GM21528 (cell line): ENCODE measurements around the gene ZNF564.
"Not testable (repeated sequence)": the region's sequence is repeated elsewhere in the genome, so short reads cannot be mapped to it uniquely, and the experiment has no call there.

ENCODE experiments used
- ATAC-seq: cut with Tn5 transposase; IDR thresholded peaks from one replicate; pipeline ENCODE4 v1.9.1; 2021; ENCODE audit warnings: mild to moderate bottlenecking, moderate library complexity; ENCODE audit not compliant: unreplicated experiment, low FRiP score

The ZNF564 gene

DNA sequence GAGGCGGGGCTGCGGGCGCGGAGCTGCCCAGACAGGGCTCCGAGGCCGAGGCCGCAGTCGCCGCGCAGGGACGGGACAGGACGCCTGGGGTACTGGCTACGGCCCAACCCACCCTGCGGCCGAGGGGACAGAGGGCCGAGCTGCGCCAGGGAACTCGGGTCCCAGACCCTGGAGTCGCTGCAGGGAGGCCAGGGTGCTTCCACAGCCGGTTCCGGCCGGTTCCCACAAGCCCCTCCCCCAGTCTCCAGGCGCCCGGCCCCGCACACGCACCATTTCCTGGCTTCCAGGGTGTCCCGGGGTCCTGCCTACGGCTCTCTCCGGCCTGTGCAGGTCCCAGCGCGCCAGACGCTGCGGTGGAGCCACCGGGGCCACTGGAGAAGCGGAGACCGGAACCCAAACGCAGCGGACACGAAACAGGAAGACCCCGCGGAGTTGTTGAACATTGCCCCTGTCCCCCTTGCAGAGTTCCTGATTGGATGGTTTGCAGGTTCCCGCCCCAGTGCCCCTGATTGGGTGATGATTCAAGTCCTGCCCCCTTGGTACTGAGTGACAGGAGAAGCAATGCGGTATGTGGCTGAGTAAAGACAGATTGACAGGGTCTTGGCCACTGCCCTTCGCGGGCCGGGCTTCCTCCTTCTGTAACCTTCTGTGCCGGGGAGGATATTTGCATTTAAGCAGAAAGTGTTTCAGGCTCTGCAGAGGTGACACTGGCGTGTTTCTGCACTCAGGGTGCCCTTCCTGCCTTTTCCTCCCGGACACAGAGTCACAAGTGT, at the start of gene ZNF564:
TSS of gene ZNF564 (minus strand) at position 423 of the 773 bp plus-strand sequence. CDS start at position 273, 150 bp downstream.
- ATAC-seq, result peak; percentile 96

GRCh38 chr19:12597594-12597993, 46.3 kb upstream of the ZNF564 start:
- no peak for ATAC-seq

- no peak for ATAC-seq
These were observed 45.8 kb upstream of the ZNF564 start for GRCh38 chr19:12596927-12597548.

- ATAC-seq, result no peak
These were observed 45.2 kb upstream of the ZNF564 start for GRCh38 chr19:12596485-12596884.

DNA sequence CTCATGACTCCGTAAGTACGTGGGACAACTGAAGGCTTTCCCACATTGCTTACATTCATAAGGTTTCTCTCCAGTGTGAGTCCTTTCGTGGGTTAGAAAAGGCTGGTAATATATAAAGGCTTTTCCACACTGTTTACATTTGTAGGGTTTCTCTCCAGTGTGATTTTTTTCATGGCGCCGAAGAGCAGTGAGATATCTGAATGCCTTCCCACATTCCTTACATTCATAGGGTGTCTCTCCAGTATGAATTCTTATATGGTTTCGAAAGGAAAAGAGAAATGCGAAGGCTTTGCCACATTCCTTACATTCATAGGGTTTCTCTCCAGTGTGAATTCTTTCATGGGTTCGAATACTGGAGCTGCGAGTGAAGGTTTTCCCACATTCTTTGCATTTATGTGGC, 29.8 kb upstream of the ZNF564 start:
- ATAC-seq, result no peak

DNA sequence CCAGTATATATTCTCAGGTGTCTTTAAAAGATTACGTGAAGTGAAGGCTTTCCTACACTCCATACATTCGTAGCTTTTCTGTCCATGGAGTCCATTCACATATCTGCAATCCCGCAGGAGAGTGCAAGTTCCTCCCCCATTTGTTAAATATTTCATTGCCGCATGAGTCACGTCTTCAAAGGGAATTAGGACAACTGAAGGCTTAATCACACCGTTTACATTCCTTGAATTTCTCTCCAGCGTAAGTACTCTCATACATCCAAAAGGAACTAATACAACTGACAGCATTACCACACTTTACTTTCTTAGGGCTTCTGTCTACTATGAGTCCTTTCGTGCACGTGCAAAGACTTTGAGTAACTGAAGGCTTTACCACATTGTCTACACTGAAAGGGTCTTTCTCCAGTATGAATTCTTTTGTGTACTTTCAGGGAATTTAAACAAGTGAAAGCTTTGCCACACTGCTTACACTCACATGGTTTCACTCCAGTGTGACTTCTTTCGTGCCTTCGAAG, 29.0 kb upstream of the ZNF564 start:
- no peak for ATAC-seq

DNA sequence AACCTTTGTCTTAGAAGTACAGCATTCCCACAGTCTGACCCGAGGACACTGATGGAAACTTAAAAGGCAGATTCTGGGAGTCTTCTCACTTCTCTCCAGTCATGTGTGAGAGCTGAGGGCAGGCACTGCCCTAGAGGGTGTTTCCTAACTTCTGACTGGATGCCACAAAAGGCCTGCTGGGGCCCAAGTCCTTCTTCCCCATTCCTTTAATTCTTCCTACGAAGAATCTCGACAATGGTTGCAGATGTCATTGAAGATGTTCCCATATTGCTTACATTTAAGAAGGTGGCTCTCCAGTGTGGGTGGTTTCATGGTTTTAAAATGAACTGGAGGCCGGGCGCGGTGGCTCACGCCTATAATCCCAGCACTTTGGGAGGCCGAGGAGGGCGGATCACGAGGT, 27.4 kb upstream of the ZNF564 start:
- no peak for ATAC-seq

DNA sequence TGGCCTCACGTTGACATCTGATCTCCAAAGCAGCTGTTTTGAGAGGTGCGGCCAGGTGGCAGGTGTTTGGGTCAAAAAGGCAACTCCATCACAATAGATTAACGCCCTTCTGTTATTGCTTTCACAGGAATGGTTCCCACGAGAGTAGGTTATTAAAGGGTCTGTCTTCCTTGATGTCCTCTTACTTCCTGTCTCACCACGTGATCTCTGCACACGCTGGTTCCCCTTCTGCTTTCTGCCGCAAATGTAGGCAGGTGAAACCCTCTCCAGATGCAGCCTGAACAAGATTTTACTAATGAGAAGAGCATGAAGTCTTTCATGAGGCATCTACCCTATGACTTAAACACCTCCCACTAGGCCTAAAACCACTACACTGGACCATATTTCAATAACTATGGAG, 22.8 kb upstream of the ZNF564 start:
- no peak for ATAC-seq

GRCh38 chr19:12567951-12568350, 16.7 kb upstream of the ZNF564 start:
- ATAC-seq, result no peak

GRCh38 chr19:12566380-12566779, 15.1 kb upstream of the ZNF564 start:
- not testable (repeated sequence) for ATAC-seq

DNA sequence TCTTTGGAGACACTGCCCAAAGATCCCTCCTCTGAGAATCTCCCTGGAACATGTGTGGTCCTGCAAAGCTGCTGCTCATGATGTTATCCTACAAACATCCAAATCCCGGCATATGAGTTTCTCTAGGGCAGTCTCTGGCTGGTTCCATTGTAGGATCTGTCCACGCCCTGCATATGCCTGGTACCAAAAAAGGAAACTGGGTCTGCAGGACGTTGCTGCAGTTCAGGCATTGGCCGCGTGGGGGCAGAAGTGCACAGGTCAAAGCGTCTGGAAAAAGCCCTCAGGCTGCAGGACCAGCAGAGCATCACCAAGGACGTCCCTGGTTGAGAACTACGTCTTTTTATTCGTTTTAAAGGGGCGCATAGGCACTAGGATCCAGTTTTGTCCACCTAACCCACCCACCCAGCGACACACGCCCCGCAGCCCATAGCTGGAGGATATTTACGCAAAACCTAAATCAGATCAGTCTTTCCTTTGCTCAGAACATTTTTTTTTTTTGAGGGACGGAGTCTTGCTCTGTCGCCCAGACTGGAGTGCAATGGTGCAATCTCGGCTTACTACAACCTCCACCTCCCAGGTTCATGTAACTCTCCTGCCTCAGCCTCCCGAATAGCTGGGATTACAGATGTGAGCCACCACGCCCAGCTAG, 12.9 kb upstream of the ZNF564 start:
- ATAC-seq, result no peak

GRCh38 chr19:12555456-12555930, 4.2 kb upstream of the ZNF564 start:
- no peak for ATAC-seq

- no peak for ATAC-seq
These were observed 4.4 kb downstream of the ZNF564 start for GRCh38 chr19:12546903-12547302.

GRCh38 chr19:12546068-12546467, 5.2 kb downstream of the ZNF564 start:
- no peak for ATAC-seq

DNA sequence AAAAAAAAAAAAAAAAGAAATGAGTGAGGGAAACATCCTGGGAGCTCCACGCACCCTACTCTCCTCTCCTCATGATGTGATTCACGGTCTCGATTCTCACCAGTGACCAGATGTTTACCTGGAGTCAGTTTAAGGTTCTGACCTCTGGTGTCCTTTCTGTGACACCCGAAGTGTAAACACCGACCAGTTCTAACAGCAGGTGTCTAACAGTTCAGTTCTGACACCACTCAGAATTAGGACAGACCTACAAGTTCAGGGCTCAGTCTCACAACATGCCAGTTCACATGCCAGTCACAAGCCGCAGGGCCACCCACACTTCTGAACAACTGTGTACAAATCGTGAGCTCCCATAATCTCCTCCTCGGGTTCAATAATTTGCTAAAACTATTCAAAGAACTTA, 6.0 kb downstream of the ZNF564 start:
- ATAC-seq, result no peak

DNA sequence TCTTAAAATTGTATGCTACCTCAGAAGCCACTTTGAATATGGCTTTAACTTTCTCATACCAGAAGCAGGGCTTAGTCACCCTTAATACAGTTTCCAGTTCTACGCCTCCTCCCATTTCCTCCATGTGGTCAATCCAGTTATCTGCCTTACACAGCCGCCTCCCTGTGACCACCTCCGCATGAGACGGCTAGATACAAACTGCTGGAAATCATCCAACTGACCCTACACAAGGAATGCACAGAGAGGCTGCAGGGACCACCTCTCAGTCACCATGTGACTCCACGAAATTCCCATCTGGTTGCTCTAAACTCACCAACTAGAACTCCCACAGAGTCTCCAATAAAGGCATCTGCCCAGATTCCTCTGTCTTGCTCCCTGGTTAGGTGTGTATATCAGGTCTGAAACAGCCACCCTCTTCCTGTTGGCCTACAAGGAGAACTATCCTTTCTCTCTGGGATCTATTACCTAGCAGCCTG, 6.8 kb downstream of the ZNF564 start:
- no peak for ATAC-seq

DNA sequence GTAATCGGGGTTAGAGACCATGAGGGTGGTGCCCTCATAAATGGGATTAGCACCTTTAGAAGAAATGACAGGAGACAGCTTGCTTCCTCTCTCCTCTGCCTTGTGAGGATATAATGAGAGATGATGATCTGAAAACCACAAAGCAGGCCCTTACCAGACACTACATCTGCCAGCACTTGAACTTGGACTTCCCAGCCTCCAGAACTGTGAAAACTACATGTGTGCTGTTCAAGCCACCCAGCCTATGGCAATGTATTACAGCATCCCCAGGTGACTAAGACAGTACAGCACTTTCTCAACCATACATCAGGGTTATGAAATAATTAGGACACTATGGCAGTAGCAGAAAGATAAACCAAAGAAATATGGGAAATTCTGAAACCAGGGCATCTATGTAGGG, 7.4 kb downstream of the ZNF564 start:
- ATAC-seq, result no peak

- ATAC-seq, result no peak
These were observed 24.0 kb downstream of the ZNF564 start for GRCh38 chr19:12527034-12527836.

DNA sequence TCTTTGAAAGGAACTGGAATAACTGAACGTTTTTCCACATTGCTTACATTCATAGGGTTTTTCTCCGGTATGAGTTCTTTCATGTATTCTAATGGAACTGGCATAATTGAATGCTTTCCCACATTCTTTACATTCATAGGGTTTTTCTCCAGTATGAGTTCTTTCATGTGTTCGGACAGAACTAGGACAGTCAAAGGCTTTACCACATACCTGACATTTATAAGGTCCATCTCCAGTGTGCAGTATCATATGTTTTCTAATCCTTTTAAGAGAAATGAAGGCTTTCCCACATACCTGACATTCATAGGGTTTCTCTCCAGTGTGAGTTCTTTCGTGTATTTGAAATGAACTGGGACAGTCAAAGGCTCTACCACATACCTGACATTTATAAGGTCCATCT, 24.7 kb downstream of the ZNF564 start:
- ATAC-seq, result no peak

DNA sequence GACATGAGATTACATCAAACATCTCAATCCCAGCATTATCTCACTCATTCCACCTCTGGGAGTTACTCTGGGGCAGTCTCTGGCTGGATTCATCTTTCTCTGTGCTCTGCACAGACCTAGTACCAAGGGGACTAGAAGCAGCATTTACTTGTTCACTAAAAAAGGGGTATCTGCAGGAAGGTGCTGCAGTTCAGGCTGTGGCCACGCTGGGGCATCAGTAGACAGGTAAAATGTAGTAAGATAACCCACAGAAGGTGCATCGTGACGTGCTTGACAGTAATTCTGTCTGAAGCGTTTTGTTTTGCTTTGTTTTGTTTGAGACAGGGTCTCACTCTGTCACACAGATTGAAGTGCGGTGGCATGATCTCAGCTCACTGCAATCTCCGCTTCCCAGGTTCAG, 29.3 kb downstream of the ZNF564 start:
- ATAC-seq, result no peak
